Cerebellar nuclear complex (tissue), 1 donor: Measurements from ENCODE around the gene MANF.

Experiments
- DNase-seq, 2 experiments: peaks; one replicate each; lab custom pipeline; 2025; lab: John Stamatoyannopoulos, UW

The MANF gene

DNA sequence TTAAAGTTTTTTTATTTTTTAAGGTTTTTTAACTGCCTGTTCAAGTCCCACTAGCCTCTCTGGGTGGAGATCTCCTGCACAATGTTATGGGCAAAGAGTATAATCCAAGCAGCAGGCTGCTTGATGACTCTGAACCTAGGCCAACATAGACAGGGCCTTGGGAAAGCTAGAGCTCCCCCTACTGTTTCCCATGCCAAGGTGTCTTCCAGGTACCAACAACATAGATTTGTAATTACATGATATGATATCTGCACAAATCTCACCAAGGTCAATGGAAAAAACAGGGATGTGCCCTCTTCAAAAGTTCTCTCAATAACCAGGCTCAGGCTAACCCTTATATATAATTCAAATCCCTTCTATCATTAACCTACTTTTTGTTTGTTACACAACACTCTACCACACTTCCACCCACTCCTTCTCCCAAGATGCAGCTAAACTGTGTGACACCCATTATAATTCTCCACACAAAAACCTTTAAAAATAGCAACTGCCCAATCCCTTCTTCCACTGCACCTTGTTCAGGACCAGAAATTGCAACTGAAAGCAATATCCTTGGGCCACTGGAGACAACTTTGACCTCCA lies 49.7 kb downstream of the MANF start:
- peak; percentile 32 to 41 for DNase-seq

GRCh38 chr3:51436998-51437639 lies 52.0 kb downstream of the MANF start:
- DNase-seq = no peak
